SK-N-SH treated with all-trans-retinoic acid at 6 μM for 48 hours (cell line): ENCODE data around the gene DNAL4.

Source experiments
- ATAC-seq: fragments of 200-7000 bp; cut with Tn5 transposase; 3 replicates; pipeline ENCODE4 v1.9.1; 2020; ENCODE audit warnings: mild to moderate bottlenecking, moderate library complexity
- ARNTL ChIP-seq: fragments of 450-650 bp; formaldehyde crosslinking; IDR thresholded peaks from 2 replicates; pipeline ENCODE4 v1.5.0; 2020; ENCODE audit warnings: low read depth, mild to moderate bottlenecking, moderate library complexity, borderline replicate concordance
- BACH2 ChIP-seq: fragments of 250-450 bp; sonication (Bioruptor Pico); IDR thresholded peaks from 2 replicates; pipeline ENCODE4 v1.9.0; 2021; ENCODE audit warnings: mild to moderate bottlenecking, borderline replicate concordance
- CSDC2 ChIP-seq: fragments of 250-450 bp; sonication (Bioruptor Pico); IDR thresholded peaks from 2 replicates; pipeline ENCODE4 v1.5.0; 2020; ENCODE audit warnings: mild to moderate bottlenecking, moderate library complexity
- ESRRG ChIP-seq: fragments of 250-450 bp; sonication (Bioruptor Pico); IDR thresholded peaks from 2 replicates; pipeline ENCODE4 v1.6.1; 2021; ENCODE audit warnings: mild to moderate bottlenecking
- ISL1 ChIP-seq: fragments of 250-450 bp; sonication (Bioruptor Pico); IDR thresholded peaks from 2 replicates; pipeline ENCODE4 v2.1.2; 2022; ENCODE audit warnings: mild to moderate bottlenecking, moderate library complexity
- OSR1 ChIP-seq: fragments of 250-450 bp; sonication (Bioruptor Pico); IDR thresholded peaks from 2 replicates; pipeline ENCODE4 v1.8.0; 2022; ENCODE audit warnings: moderate library complexity, mild to moderate bottlenecking, inconsistent platforms
- PPARA ChIP-seq: fragments of 250-450 bp; sonication (Bioruptor Pico); IDR thresholded peaks from 2 replicates; pipeline ENCODE4 v1.5.0; 2020; ENCODE audit warnings: mild to moderate bottlenecking, borderline replicate concordance
- RARB ChIP-seq: fragments of 250-450 bp; sonication (Bioruptor Pico); IDR thresholded peaks from 2 replicates; pipeline ENCODE4 v1.8.0; 2021; ENCODE audit warnings: mild to moderate bottlenecking, moderate library complexity
- SNAI2 ChIP-seq: fragments of 250-450 bp; sonication (Bioruptor Pico); IDR thresholded peaks from 2 replicates; pipeline ENCODE4 v1.5.0; 2020; ENCODE audit warnings: mild to moderate bottlenecking, moderate library complexity
- TCF4 ChIP-seq: fragments of 250-450 bp; sonication (Bioruptor Pico); IDR thresholded peaks from 2 replicates; pipeline ENCODE4 v1.8.0; 2021; ENCODE audit warnings: mild to moderate bottlenecking, moderate library complexity, borderline replicate concordance
- ZC3H10 ChIP-seq: fragments of 250-450 bp; sonication (Bioruptor Pico); IDR thresholded peaks from 2 replicates; pipeline ENCODE4 v1.5.1; 2021; ENCODE audit warnings: mild to moderate bottlenecking, moderate library complexity
- ZFP30 ChIP-seq: fragments of 450-650 bp; formaldehyde crosslinking; IDR thresholded peaks from 2 replicates; pipeline ENCODE4 v1.5.0; 2022; ENCODE audit warnings: mild to moderate bottlenecking, moderate library complexity
- ZNF565 ChIP-seq: fragments of 450-650 bp; formaldehyde crosslinking; conservative IDR thresholded peaks from 2 replicates; pipeline ENCODE4 v1.5.0; 2020; ENCODE audit warnings: low read depth, mild to moderate bottlenecking, moderate library complexity
- ZNF70 ChIP-seq: fragments of 450-650 bp; formaldehyde crosslinking; IDR thresholded peaks from 2 replicates; pipeline ENCODE4 v1.5.0; 2020; ENCODE audit warnings: mild to moderate bottlenecking, moderate library complexity
- ZNF8 ChIP-seq: fragments of 450-650 bp; formaldehyde crosslinking; IDR thresholded peaks from 2 replicates; pipeline ENCODE4 v1.5.0; 2020; ENCODE audit warnings: mild to moderate bottlenecking, moderate library complexity
- TF ChIP-seq, protein P1 (sequence below): fragments of 250-450 bp; sonication (Bioruptor Pico); IDR thresholded peaks from 2 replicates; pipeline ENCODE4 v1.8.0; 2020; ENCODE audit warnings: mild to moderate bottlenecking, moderate library complexity, borderline replicate concordance
- TF ChIP-seq, protein P2 (sequence below): fragments of 250-450 bp; sonication (Bioruptor Pico); IDR thresholded peaks from 2 replicates; pipeline ENCODE4 v1.8.0; 2021; ENCODE audit warnings: low read depth, mild to moderate bottlenecking, moderate library complexity, borderline replicate concordance

The DNAL4 gene, protein sequence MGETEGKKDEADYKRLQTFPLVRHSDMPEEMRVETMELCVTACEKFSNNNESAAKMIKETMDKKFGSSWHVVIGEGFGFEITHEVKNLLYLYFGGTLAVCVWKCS

DNA sequence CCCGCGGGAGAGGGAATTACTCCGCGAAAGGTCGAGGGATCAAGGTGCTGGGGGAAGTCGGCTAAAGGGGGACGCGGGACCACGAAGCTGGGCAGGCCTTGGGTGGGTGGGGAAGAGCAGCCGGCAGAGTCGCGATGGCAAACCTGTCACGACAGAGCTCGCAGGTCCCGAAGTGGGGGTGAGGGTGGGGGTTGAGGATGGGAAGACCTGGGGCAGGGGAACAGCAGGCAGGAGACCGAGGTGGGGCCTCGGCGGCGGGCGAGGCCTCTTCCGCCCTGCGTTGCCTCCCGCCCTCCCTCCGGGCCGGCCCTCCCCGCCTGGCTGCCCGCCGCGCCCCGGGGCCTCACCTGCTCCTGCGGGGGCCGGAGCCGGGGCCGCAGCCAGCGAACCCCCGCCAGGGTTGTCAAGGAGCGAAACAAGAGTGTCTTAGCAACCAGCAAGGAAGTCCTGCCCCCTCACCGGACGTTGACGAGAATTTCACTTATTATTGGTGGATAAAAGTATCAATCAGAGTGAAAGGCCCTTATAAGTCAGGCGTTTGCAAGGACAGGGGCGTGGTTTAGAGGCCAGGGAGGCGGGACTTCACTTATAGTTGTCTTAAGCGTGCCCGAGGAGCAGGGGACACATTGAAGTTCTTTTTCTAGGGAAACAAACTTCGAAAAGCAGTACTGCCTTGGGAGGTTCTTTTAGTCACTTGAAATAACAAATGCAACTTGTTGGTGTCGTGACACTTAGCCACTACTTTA lies at the start of gene DNAL4:
TSS of gene DNAL4 (minus strand) at position 423 of the 746 bp plus-strand sequence. CDS start 11,412 bp downstream, outside the sequence.
- ATAC-seq = peak; percentile 99

DNA sequence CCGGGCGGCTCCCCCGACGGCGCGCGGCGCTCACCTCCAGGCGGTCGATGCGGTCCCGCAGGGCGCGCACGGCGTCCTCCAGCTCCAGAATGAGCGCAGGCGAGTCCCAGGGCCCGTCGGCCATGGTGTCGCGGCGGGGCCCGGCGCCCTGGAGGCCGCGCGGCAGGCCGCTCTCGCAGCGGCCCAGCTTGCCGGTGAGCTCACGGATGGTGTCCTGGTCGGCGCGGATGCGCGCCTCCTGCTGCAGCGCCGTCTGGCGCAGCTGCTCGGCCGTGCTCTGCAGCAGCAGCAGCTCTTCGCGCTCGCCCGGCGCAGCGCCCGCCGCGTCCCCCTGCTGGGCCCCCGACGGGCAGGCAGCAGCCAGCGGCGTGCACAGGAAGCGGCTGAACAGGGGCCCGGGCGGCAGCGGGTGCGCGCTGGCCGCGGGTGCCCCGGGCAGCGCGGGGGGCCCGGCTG lies 49.3 kb upstream of the DNAL4 start:
- TF ChIP-seq ZNF8 = no peak
- no peak for TF ChIP-seq ESRRG (CRISPR knock-in tag)
- no peak for TF ChIP-seq SNAI2 (CRISPR knock-in tag)
- ATAC-seq = peak; percentile 76

More for the DNA sequence above, at the start of gene DNAL4:
- TF ChIP-seq ARNTL (CRISPR knock-in tag) (no peak), ISL1 (CRISPR knock-in tag) (no peak), ESRRG (CRISPR knock-in tag) (no peak)

DNA sequence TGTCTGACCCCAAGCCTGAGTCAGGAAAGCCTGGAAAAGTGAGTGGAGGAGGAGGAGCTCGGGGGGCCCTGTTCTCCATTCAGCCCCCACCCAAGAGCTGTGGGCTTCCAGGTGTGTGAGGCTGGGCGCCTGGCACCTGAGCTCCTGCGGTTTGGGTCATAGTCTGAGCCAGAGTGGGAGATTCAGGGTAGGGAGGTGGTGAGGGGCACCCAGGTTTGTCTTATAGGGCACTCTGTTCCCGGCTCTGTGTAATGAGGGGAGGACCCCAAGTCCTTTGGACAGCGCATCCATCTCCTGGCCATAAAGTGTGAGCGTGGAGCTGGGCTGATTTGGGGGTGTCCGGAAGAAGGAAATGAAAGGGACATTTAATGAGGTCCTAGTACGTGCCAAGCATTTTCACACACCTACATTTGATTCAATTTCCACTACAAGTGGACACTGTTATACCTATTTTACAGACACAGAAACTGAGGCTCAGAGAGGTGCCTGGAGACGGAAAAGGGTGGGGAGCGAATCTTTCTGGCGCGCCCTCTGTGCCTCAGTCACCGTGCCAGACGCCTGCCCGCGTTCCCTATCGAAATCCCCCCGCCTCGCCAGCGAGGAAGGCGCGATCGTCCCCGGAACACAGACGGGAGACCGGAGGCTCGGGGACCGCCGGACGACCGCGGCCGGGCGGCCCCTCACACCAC lies 48.7 kb upstream of the DNAL4 start:
- TF ChIP-seq, protein P1, sequence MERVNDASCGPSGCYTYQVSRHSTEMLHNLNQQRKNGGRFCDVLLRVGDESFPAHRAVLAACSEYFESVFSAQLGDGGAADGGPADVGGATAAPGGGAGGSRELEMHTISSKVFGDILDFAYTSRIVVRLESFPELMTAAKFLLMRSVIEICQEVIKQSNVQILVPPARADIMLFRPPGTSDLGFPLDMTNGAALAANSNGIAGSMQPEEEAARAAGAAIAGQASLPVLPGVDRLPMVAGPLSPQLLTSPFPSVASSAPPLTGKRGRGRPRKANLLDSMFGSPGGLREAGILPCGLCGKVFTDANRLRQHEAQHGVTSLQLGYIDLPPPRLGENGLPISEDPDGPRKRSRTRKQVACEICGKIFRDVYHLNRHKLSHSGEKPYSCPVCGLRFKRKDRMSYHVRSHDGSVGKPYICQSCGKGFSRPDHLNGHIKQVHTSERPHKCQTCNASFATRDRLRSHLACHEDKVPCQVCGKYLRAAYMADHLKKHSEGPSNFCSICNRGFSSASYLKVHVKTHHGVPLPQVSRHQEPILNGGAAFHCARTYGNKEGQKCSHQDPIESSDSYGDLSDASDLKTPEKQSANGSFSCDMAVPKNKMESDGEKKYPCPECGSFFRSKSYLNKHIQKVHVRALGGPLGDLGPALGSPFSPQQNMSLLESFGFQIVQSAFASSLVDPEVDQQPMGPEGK = no peak
- ATAC-seq = no peak

DNA sequence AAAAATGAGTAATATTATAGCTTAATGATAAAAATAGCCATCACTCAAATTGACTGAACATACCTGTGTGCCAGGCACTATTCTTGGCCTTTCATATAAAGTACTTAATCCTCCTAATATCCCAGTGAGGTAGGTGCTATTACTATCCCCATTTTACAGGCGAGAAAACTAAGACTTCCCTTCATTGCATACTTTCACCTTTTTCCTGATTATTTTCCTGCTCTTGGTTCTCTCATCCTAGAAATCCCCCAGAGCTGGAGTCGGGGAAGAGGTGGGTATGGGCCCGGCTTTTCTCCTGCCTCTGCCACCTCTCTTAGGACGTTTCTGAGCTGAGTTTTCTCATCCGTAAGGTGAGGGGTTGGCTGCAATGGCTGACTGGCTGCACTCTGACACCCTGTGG lies 47.7 kb upstream of the DNAL4 start:
- TF ChIP-seq RARB (no peak), ZC3H10 (CRISPR knock-in tag) (no peak), TCF4 (CRISPR knock-in tag) (no peak), SNAI2 (CRISPR knock-in tag) (no peak), ESRRG (CRISPR knock-in tag) (no peak), ZNF8 (no peak), ZNF70 (no peak), PPARA (CRISPR knock-in tag) (no peak), BACH2 (CRISPR knock-in tag) (no peak), ZNF565 (CRISPR knock-in tag) (no peak), ZFP30 (CRISPR knock-in tag) (no peak)
- TF ChIP-seq, protein P1 = no peak
- TF ChIP-seq, protein P2, sequence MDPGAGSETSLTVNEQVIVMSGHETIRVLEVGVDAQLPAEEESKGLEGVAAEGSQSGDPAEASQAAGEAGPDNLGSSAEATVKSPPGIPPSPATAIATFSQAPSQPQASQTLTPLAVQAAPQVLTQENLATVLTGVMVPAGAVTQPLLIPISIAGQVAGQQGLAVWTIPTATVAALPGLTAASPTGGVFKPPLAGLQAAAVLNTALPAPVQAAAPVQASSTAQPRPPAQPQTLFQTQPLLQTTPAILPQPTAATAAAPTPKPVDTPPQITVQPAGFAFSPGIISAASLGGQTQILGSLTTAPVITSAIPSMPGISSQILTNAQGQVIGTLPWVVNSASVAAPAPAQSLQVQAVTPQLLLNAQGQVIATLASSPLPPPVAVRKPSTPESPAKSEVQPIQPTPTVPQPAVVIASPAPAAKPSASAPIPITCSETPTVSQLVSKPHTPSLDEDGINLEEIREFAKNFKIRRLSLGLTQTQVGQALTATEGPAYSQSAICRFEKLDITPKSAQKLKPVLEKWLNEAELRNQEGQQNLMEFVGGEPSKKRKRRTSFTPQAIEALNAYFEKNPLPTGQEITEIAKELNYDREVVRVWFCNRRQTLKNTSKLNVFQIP = no peak
- ATAC-seq = no peak

DNA sequence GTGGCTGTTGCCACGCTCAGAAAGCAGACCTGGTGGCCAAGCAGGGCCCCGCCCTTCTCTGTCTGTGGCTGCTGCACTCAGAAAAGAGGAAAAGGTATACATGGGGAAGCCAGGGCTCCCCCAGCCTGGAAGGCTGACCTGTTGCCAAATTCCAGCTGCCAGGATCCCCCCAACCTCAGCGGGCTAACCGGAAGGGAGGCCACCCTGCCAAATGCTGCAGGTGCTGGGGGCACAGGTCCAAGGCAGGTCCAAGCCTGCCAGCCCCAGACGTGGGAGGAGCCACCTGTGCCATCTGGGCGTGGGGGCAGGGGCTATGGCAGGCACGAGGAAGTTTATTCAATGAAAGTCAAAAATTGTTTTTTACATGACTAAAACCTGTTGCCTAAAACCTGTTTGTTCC lies 47.3 kb upstream of the DNAL4 start:
- ATAC-seq = no peak
- TF ChIP-seq BACH2 (CRISPR knock-in tag) (no peak), ZNF8 (no peak), CSDC2 (CRISPR knock-in tag) (no peak), PPARA (CRISPR knock-in tag) (no peak), RARB (no peak), SNAI2 (CRISPR knock-in tag) (no peak), ISL1 (CRISPR knock-in tag) (no peak), ZNF565 (CRISPR knock-in tag) (no peak), ESRRG (CRISPR knock-in tag) (no peak), OSR1 (CRISPR knock-in tag) (no peak), ZNF70 (no peak), TCF4 (CRISPR knock-in tag) (no peak), ZFP30 (CRISPR knock-in tag) (no peak)
- TF ChIP-seq, protein P2 = no peak
- TF ChIP-seq, protein P1 = no peak
